Measurements from ENCODE around the gene SEH1L. TPM values are rescaled to one million over a fixed set of nuclear protein-coding genes. Genes with fewer than 3 reads are reported as not detected.

The SEH1L gene
- total RNA-seq, 1 donor from 2014 or later, result 37.5 TPM

DNA sequence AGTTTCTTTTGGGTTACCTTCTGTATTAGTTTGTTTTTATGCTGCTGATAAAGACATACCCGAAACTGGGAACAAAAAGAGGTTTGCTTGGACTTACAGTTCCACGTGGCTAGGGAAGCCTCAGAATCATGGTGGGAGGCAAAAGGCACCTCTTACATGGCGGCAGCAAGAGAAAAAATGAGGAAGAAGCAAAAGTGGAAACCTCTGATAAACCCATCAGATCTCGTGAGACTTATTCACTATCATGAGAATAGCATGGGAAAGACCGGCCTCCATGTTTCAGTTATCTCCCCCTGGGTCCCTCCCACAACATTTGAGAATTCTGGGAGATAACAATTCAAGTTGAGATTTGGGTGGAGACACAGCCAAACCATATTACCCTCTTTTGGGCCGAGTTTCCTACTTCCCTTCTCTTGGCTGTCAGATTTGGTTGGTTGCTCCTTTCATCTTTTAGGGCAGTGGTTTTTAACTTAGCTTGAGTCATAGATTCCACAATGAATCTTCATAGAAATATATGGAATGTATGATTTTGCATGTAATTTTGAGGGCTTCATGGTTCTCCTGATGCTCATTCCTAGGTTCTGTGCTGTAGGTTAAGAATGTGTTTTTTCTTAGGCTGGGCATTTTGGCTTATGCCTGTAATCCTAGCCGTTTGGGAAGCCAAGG is 87.6 kb downstream of the SEH1L start:
- TF ChIP-seq, protein P1, sequence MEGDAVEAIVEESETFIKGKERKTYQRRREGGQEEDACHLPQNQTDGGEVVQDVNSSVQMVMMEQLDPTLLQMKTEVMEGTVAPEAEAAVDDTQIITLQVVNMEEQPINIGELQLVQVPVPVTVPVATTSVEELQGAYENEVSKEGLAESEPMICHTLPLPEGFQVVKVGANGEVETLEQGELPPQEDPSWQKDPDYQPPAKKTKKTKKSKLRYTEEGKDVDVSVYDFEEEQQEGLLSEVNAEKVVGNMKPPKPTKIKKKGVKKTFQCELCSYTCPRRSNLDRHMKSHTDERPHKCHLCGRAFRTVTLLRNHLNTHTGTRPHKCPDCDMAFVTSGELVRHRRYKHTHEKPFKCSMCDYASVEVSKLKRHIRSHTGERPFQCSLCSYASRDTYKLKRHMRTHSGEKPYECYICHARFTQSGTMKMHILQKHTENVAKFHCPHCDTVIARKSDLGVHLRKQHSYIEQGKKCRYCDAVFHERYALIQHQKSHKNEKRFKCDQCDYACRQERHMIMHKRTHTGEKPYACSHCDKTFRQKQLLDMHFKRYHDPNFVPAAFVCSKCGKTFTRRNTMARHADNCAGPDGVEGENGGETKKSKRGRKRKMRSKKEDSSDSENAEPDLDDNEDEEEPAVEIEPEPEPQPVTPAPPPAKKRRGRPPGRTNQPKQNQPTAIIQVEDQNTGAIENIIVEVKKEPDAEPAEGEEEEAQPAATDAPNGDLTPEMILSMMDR (IDR thresholded peaks at IDR 0.05), result no peak
- DNase-seq (ENCODE audit: low spot score), result no peak
- H3K4me1 Mint-ChIP-seq (ENCODE audit: low read depth), result peaks cover 15% of the 10 kb centered on the region
- H3K36me3 Mint-ChIP-seq (ENCODE audit: low read depth), result peaks cover 18% of the 10 kb centered on the region
- H3K27ac Mint-ChIP-seq (ENCODE audit: unreplicated experiment), result peak overlapping the region; percentile 34
- H3K27me3 Mint-ChIP-seq (ENCODE audit: low read depth), result no peaks in the 10 kb centered on the region
- H3K4me3 Mint-ChIP-seq (ENCODE audit: unreplicated experiment), result no peak overlapping the region
- H3K9me3 Mint-ChIP-seq (ENCODE audit: low read depth), result no peaks in the 10 kb centered on the region

DNA sequence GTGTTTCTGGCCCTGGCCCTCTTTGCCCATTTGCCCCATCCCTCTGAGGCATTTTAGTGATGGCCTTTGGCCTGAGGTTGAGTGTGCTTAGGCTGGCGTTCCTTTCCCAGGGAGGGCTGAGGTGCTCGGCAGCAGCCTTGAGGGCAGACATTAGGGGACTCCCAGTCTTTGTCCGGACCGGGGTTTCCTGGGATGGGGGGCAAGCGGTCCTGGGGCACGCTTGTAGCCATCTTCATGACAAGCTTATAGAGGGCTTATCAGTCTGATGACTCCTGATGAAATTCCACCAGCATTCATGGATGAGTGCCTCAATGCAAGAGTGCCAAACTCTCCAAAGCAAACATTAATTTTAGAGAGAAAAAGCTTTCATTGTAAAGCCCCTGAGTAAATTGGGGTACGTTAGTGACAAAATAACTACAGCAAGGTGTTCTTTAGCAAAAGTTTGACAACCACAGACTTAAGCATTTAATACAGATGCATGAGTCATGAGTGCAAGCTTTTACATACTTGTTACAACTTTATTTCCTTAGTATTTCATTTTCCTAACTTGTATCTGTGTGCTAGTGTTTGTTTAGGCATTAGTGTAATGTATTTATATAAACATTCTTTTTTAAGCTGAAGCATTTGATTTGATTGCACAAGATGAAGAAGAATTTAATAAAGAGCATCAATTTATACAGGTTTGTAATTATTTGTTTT is 89.0 kb downstream of the SEH1L start:
- H3K27ac Mint-ChIP-seq (ENCODE audit: unreplicated experiment), result peak overlapping the region; percentile 33
- H3K27me3 Mint-ChIP-seq (ENCODE audit: low read depth), result no peaks in the 10 kb centered on the region
- peaks cover 15% of the 10 kb centered on the region for H3K4me1 Mint-ChIP-seq (ENCODE audit: low read depth)
- DNase-seq (ENCODE audit: low spot score), result no peak
- TF ChIP-seq, protein P1 (IDR thresholded peaks at IDR 0.05), result no peak
- H3K36me3 Mint-ChIP-seq (ENCODE audit: low read depth), result peaks cover 12% of the 10 kb centered on the region
- no peaks in the 10 kb centered on the region for H3K9me3 Mint-ChIP-seq (ENCODE audit: low read depth)
- no peak overlapping the region for H3K4me3 Mint-ChIP-seq (ENCODE audit: unreplicated experiment)

Other genes starting within 250 kb of the SEH1L start
- 5.2 to 6.8 TPM (median 5.8 TPM) in 3 replicates for gene CEP76, start 245.3 kb upstream of the SEH1L start, total RNA-seq
- 44.4 to 48.8 TPM (median 48.7 TPM) in 3 replicates for gene PSMG2, start 245.0 kb upstream of the SEH1L start, total RNA-seq
- 21.9 to 29.0 TPM (median 22.2 TPM) in 3 replicates for gene PTPN2, start 63.8 kb upstream of the SEH1L start, total RNA-seq
- 14.7 to 22.9 TPM (median 16.8 TPM) in 3 replicates for gene CEP192, start 43.4 kb downstream of the SEH1L start, total RNA-seq